Stimulated activated CD4-positive, alpha-beta T cell treated with anti-CD3 and anti-CD28 coated beads, Interleukin-15, amount 100 ng/mL, for 1 hour (primary cell): ENCODE results near the gene URGCP.

Source experiments
- DNase-seq, 2 donors: peaks; one replicate each; pipeline ENCODE4 v3.0.0-alpha.2; 2020; ENCODE audit warnings: low read depth in 1 of 2, low spot score in 1 of 2

The URGCP gene

DNA sequence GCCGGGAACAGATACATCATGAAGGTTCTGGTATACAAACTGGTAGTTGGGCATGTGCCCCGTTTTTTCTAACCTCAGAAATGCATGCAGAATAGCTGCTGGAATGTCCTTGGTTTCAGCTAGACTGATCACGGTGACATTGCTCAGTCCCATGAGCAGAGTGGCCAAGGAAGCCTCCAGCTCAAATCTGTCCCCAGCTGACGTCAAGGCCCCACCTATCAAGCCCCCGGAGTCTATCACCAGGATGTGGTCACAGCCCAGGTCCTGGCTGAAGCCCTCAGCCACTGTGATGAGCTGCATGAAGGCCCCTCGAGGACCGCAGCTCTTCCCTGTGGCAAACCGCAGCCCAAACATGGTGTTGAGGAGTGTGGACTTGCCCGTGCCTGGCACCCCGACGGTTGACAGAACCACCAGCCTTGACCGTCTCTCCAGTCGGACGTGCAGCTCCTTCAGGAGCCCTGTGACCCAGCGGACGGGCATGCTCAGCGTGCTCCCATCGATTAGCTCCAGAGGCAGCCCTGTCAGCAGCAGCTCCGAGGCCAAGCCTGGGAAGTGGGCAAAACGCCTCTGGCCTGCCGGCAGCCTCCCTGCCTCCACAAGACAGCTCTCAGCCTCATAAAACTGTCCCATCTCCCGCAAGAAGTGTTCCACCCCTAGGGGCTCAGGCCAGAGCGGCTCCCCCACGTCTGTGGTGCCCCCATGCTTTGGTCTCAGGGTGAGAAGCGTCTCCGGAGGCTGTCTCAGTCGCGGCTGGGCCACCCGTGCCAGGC lies 29.2 kb downstream of the URGCP start:
- no peak for DNase-seq

DNA sequence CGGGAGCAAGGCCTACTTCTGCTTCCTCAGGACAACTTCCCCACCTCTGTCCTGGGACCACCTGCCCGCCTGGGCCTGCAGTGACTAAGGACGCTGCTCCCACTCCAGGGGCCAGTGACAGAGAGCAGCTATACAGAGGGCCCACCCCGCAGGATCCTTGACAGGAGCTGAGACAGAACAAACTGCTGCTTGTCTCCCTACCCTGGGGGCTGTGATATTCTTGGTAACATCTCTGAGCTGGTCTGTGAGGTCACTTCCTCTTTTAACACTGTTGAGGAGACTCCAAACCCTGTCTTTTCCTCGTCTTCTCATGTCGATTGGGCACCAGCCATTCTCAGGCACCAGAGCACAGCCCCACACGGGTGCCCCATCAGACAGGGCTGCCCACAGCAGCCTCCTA lies 30.2 kb downstream of the URGCP start:
- no peak for DNase-seq

- DNase-seq: no peak
These were observed 33.1 kb downstream of the URGCP start for GRCh38 chr7:43873300-43873699.

GRCh38 chr7:43872406-43873110 lies 33.8 kb downstream of the URGCP start:
- no peak for DNase-seq

GRCh38 chr7:43871064-43871463 lies 35.3 kb downstream of the URGCP start:
- DNase-seq: no peak

- DNase-seq: no peak
These were observed 36.1 kb downstream of the URGCP start for GRCh38 chr7:43870316-43870715.

DNA sequence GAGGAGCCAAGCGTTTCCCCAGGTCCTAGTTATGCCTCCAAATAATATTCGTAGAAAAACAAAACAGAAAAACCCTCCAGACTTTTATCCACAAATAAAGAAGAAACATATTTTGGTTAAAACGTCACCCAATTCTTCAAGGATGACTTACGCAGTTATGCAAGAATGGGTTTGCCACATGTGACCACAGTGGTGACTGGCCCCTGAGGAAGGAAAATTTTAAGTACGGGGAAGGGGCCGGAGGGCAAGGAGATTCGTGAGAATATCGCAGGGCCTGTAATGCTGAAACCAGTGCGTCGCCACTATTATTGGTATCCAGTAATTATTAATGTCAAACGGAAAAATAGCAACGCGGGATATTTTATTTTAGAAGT lies 36.5 kb downstream of the URGCP start:
- DNase-seq: no peak

GRCh38 chr7:43869006-43869866 lies 37.2 kb downstream of the URGCP start, which contains the start of gene MRPS24:
TSS of gene MRPS24 (minus strand) at chr7:43869517. CDS start at chr7:43869495, 22 bp downstream.
- peak; percentile 88 to 95 for DNase-seq

- no peak for DNase-seq
These were observed 37.8 kb downstream of the URGCP start for GRCh38 chr7:43868681-43869005.

- no peak for DNase-seq
These were observed 38.2 kb downstream of the URGCP start for GRCh38 chr7:43868181-43868580.

GRCh38 chr7:43865277-43865676 lies 41.1 kb downstream of the URGCP start:
- DNase-seq: no peak

DNA sequence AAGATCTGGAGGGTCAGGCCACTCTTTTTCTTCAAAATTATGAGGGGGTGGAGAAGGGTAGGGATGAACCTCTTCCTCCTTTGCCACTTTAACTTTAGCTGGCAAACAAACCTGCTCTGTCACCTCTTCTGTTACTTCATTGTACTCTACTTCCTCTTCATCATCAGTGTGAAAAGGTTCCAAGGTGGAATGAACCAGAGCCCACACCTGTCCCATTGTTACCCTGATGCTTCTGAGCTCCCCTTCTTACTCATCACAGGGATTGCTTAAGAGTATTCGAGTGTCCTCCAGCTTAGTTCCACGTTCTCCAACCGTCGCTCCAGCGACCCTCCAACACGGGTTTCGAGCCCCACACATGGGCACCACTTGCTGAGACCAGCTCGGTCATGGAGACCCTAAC lies 42.3 kb downstream of the URGCP start:
- DNase-seq: no peak

- no peak for DNase-seq
These were observed 49.4 kb downstream of the URGCP start for GRCh38 chr7:43856996-43857395.

DNA sequence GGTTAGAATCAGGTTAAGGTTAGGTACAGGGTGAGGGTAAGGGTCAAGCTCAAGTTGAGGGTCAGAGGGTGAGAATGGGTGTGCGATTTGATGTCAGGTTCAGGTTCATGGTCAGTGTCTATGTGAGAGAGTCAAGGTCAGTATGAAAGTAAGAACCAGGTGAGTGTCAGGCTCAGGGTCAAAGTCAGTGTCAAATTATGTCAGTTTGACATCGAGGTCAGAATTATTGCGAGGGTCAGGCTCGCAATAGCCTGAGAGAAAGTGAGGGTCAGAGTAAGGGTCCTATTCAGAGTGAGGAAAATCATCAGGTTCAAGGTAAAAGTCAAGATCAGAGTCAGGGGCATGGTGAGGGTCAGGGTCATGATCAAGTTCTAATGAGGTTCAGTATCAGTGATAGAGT lies 50.1 kb downstream of the URGCP start:
- DNase-seq: no peak

GRCh38 chr7:43855176-43855575 lies 51.2 kb downstream of the URGCP start:
- no peak for DNase-seq

GRCh38 chr7:43851805-43852204 lies 54.6 kb downstream of the URGCP start:
- DNase-seq: no peak

DNA sequence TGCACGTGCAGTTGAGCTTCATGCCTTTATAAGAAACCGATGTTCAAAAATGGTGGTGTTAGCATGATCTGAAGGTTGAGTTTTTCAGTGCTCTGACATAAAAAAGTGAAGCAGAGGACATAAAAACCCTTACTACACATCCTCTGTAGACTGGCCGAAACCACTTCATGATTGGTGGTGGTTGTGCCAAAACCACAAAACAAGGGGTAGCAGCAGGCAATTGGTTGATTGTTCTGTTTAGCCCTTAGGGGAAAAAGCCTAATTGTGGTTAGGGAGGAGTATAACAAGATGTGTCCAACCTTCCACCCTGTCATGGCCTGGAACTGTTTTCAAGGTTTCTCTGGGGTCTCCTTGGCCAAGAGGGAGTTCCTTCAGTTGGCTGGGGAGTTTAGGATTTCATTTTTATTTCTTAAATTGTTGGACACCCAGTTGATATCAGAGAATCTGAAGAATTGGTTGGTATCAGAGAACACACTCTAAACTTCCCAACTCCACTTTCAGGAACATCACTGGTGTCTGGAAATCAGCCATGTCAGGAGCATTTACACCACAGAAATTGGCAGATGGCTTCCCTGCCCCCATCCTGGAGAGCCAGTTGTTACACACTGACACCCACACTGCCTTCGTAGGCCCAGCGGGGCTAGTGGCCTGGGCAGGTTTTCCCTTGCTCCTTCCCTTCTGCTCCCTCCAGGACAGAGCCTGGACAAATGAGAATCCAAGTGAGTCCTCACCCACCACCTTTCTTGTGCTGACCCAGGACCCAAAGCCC lies 55.9 kb downstream of the URGCP start:
- DNase-seq: no peak

DNA sequence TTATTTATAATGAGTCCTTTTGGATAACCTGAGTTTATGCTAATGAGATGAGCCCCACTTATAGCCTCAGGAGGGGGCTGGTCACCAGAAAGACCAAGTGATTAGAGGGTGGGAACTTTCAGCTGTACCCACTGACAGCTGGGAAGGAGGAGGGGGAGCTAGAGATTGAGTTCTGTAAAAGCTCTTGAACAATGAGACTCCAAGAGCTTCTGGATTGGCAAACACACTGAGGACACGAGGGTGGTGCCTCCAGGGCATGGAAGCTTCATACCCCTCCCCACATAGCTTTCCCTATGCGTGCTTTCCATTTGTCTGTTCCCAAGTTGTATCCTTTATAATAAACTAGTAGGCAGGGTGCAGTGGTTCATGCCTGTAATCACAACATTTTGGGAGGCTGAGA lies 57.3 kb downstream of the URGCP start:
- DNase-seq: no peak

- DNase-seq: no peak
These were observed 58.9 kb downstream of the URGCP start for GRCh38 chr7:43847496-43847895.

- DNase-seq: no peak
These were observed 61.7 kb downstream of the URGCP start for GRCh38 chr7:43844662-43845061.

DNA sequence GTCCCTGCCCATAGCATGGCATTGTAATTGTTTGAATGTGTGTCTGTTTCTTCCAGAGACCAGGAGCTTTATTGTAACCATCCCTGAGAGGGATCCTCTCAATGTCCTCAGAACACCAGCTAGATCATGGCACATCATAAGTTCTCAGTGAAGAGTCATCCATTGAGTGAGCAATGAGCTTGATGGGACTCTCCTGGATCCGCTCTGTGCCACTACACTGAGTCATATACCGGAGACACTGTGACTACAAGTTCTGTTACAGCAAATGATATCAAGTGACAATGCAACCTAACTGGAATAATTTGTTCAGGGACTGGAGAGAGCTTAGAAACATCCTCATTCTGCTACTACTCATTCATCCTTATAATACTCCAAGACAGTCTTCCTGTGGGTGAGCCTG lies 62.1 kb downstream of the URGCP start:
- DNase-seq: no peak
